Measurements from ENCODE around the gene KCNE4.

GRCh38 chr2:223079378-223079777 lies 27.4 kb downstream of the KCNE4 start:
- no peak for TF ChIP-seq CTCF (IDR thresholded peaks at IDR 0.05)
- TF ChIP-seq ZFX (IDR thresholded peaks at IDR 0.05; ENCODE audit: borderline replicate concordance): no peak
